Thyroid gland (tissue), 4 donors: ENCODE measurements around the gene INO80B.

Source experiments
- CTCF ChIP-seq, 6 experiments: fragments of 200-600 bp in 3 of 6; fragments of 450-650 bp in 3 of 6; sonication (generic) in 3 of 6; IDR thresholded peaks; one replicate each; pipeline ENCODE4 v1.5.1; 2016 to 2019; ENCODE audit warnings: antibody characterized with exemption in 6 of 6, mild to moderate bottlenecking in 2 of 6, inconsistent platforms in 1 of 6, moderate library complexity in 1 of 6
- POLR2A ChIP-seq, 2 donors: fragments of 450-650 bp; IDR thresholded peaks; one replicate each; pipeline ENCODE4 v1.6.1; 2017; ENCODE audit warnings: antibody characterized with exemption in 2 of 2, mild to moderate bottlenecking in 2 of 2, moderate library complexity in 1 of 2

DNA sequence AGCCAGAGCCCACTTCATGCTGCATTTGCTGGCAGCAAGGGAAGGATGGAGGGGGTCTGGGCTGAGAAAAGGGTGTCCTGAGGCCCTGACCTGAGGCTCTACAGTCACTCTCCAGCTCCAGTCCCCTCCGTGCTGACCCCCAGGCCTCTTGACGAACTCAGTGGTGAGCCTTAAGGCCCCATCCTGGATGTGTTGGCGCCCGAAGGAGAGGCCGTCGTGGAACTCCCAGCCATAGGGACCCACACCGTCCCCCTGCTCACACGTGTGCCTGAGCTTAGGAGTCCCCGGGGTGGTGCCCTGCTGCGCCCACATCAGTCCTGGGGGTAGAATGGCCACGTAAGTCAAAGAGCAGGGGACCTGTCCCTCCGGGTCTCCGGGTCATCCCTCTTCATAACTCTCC, 9.5 kb downstream of the INO80B start:
- no peak for TF ChIP-seq CTCF (IDR thresholded peaks at IDR 0.05)
- no peak for TF ChIP-seq POLR2A (IDR thresholded peaks at IDR 0.05)
